Neural cell (in vitro differentiated cells): ENCODE measurements around the gene MSGN1. TPM values are rescaled to one million over a fixed set of nuclear protein-coding genes. Genes with fewer than 3 reads are reported as not detected.

Experiments
- H2AFZ ChIP-seq: fragments of 200-600, 300-800 bp; sonication (generic), shearing (Covaris generic); 2 replicates; pipeline ENCODE4 v1.6.0; 2014; ENCODE audit warnings: low read depth, mild to moderate bottlenecking, antibody characterized with exemption, low read length, moderate library complexity
- H3F3A ChIP-seq: fragments of 200-600 bp; shearing (Covaris generic); 2 replicates; pipeline ENCODE4 v1.6.1; 2016; ENCODE audit warnings: mild to moderate bottlenecking, moderate library complexity, mixed read lengths, antibody characterized with exemption, low read length; ENCODE audit not compliant: insufficient read depth, poor library complexity, severe bottlenecking
- H3K27ac ChIP-seq: fragments of 200-600, 300-800 bp; sonication (generic), shearing (Covaris generic); 2 replicates; pipeline ENCODE4 v1.5.1; 2014; ENCODE audit warnings: mild to moderate bottlenecking, low read length, moderate library complexity
- H3K27me3 ChIP-seq: fragments of 300-800, 200-600 bp; sonication (generic), shearing (Covaris generic); 2 replicates; pipeline ENCODE4 v1.6.0; 2014; ENCODE audit warnings: mild to moderate bottlenecking, low read depth, low read length, moderate library complexity; ENCODE audit not compliant: insufficient read depth
- H3K36me3 ChIP-seq: fragments of 300-800, 200-600 bp; sonication (generic), shearing (Covaris generic); 2 replicates; pipeline ENCODE4 v1.5.1; 2014; ENCODE audit warnings: mild to moderate bottlenecking, antibody characterized with exemption, low read length, moderate library complexity; ENCODE audit not compliant: insufficient read depth
- H3K4me2 ChIP-seq: fragments of 300-800, 200-600 bp; sonication (generic), shearing (Covaris generic); 2 replicates; pipeline ENCODE4 v1.6.0; 2014; ENCODE audit warnings: mild to moderate bottlenecking, low read length
- H3K4me3 ChIP-seq: fragments of 300-800, 200-600 bp; sonication (generic), shearing (Covaris generic); 2 replicates; pipeline ENCODE4 v1.5.1; 2014; ENCODE audit warnings: mild to moderate bottlenecking, low read length, moderate library complexity
- H3K79me2 ChIP-seq: fragments of 200-600 bp; shearing (Covaris generic); replicated peaks from 2 replicates; pipeline ENCODE4 v1.6.0; 2014; ENCODE audit warnings: mild to moderate bottlenecking, low read length, moderate library complexity; ENCODE audit not compliant: insufficient read depth
- H3K9ac ChIP-seq: fragments of 300-800, 200-600 bp; sonication (generic), shearing (Covaris generic); 2 replicates; pipeline ENCODE4 v1.6.1; 2016; ENCODE audit warnings: mild to moderate bottlenecking, low read length, mixed read lengths
- H3K9me2 ChIP-seq: fragments of 200-600 bp; shearing (Covaris generic); 2 replicates; pipeline ENCODE4 v1.6.1; 2016; ENCODE audit warnings: mild to moderate bottlenecking, low read length, mixed read lengths; ENCODE audit not compliant: insufficient read depth
- H3K9me3 ChIP-seq: fragments of 200-600, 300-800 bp; sonication (generic), shearing (Covaris generic); 2 replicates; pipeline ENCODE4 v1.6.1; 2016; ENCODE audit warnings: mild to moderate bottlenecking, mixed run types, low read length, moderate library complexity, mixed read lengths
- H4K20me1 ChIP-seq: fragments of 200-600 bp; shearing (Covaris generic); 2 replicates; pipeline ENCODE4 v1.6.1; 2016; ENCODE audit warnings: mild to moderate bottlenecking, mixed run types; ENCODE audit not compliant: insufficient read depth
- EP300 ChIP-seq: fragments of 450-650 bp; conservative IDR thresholded peaks from 2 replicates; pipeline ENCODE4 v1.6.1; 2014; ENCODE audit warnings: antibody characterized with exemption, mild to moderate bottlenecking, moderate library complexity; ENCODE audit not compliant: poor library complexity, severe bottlenecking
- EZH2 ChIP-seq: fragments of 200-600, 300-800 bp; shearing (Covaris generic), sonication (generic); IDR thresholded peaks from 2 replicates; pipeline ENCODE4 v1.6.1; 2014; ENCODE audit warnings: antibody characterized with exemption, low read length, borderline replicate concordance, mild to moderate bottlenecking; ENCODE audit not compliant: insufficient read depth, poor library complexity, severe bottlenecking
- MXI1 ChIP-seq: fragments of 450-650 bp; conservative IDR thresholded peaks from 2 replicates; pipeline ENCODE4 v1.6.1; 2014; ENCODE audit warnings: antibody characterized with exemption, mild to moderate bottlenecking; ENCODE audit not compliant: poor library complexity, severe bottlenecking
- POLR2AphosphoS5 ChIP-seq: IDR thresholded peaks from 2 replicates; pipeline ENCODE4 v1.6.1; 2012
- RAD21 ChIP-seq: fragments of 450-650 bp; conservative IDR thresholded peaks from 2 replicates; pipeline ENCODE4 v1.6.1; 2014; ENCODE audit warnings: antibody characterized with exemption, mild to moderate bottlenecking, moderate library complexity
- SMC3 ChIP-seq: fragments of 450-650 bp; conservative IDR thresholded peaks from 2 replicates; pipeline ENCODE4 v1.6.1; 2014; ENCODE audit warnings: antibody characterized with exemption, mild to moderate bottlenecking, moderate library complexity; ENCODE audit not compliant: poor library complexity
- TAF1 ChIP-seq: IDR thresholded peaks from 2 replicates; pipeline ENCODE4 v1.6.1; 2012; ENCODE audit warnings: low read depth
- polyA plus RNA-seq: library from polyadenylated mRNA; depleted of rRNA; stranded (reverse); fragments of >200 nt; gene quantifications from 2 replicates; pipeline ENCODE4 v1.2.3, GENCODE V29; 2014
- TF ChIP-seq, protein P1 (sequence below): IDR thresholded peaks from 2 replicates; pipeline ENCODE4 v1.6.1; 2012; ENCODE audit warnings: borderline replicate concordance
- TF ChIP-seq, protein P2 (sequence below): fragments of 450-650 bp; IDR thresholded peaks from 2 replicates; pipeline ENCODE4 v1.5.1; 2014; ENCODE audit warnings: antibody characterized with exemption, mild to moderate bottlenecking, moderate library complexity; ENCODE audit not compliant: poor library complexity, severe bottlenecking

MSGN1 gene
- polyA plus RNA-seq, 1 donor from 2014 or later, result not detected

DNA sequence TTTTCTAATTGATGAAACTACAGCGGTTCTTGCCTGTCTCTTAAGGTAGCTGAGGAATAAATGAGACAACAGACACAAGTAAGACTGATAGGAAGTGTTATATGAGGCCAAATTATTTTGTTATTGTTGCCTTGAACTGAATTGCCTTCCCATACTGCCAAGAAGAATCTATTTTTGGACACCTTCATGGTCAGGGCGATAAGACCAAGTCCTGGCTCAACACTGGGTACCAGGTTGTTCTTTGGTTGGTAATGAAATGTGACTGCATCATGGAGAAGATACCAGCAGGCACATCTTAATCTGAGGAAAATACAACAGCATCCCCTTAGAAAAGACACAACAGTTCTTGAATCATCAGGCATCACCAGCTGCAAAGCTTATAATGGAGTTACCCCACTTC, 23.7 kb downstream of the MSGN1 start:
- no peaks in the 10 kb centered on the region for H3K27me3 ChIP-seq
- H3K4me2 ChIP-seq, result no peak overlapping the region
- H3K27ac ChIP-seq, result no peak overlapping the region
- H3K4me3 ChIP-seq, result no peak overlapping the region
- H3K9me3 ChIP-seq, result no peaks in the 10 kb centered on the region
- H3K79me2 ChIP-seq, result no peaks in the 10 kb centered on the region
- H2AFZ ChIP-seq, result no peak overlapping the region
- H3K9ac ChIP-seq, result no peak overlapping the region
- no peak for TF ChIP-seq TAF1
- no peak for TF ChIP-seq EZH2
- TF ChIP-seq EP300, result no peak
- TF ChIP-seq, protein P1, sequence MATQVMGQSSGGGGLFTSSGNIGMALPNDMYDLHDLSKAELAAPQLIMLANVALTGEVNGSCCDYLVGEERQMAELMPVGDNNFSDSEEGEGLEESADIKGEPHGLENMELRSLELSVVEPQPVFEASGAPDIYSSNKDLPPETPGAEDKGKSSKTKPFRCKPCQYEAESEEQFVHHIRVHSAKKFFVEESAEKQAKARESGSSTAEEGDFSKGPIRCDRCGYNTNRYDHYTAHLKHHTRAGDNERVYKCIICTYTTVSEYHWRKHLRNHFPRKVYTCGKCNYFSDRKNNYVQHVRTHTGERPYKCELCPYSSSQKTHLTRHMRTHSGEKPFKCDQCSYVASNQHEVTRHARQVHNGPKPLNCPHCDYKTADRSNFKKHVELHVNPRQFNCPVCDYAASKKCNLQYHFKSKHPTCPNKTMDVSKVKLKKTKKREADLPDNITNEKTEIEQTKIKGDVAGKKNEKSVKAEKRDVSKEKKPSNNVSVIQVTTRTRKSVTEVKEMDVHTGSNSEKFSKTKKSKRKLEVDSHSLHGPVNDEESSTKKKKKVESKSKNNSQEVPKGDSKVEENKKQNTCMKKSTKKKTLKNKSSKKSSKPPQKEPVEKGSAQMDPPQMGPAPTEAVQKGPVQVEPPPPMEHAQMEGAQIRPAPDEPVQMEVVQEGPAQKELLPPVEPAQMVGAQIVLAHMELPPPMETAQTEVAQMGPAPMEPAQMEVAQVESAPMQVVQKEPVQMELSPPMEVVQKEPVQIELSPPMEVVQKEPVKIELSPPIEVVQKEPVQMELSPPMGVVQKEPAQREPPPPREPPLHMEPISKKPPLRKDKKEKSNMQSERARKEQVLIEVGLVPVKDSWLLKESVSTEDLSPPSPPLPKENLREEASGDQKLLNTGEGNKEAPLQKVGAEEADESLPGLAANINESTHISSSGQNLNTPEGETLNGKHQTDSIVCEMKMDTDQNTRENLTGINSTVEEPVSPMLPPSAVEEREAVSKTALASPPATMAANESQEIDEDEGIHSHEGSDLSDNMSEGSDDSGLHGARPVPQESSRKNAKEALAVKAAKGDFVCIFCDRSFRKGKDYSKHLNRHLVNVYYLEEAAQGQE, result no peak
- no peak for TF ChIP-seq POLR2AphosphoS5
- no peak for TF ChIP-seq RAD21
- TF ChIP-seq MXI1, result no peak
- TF ChIP-seq SMC3, result no peak
- H3F3A ChIP-seq, result no peaks in the 10 kb centered on the region
- no peaks in the 10 kb centered on the region for H3K36me3 ChIP-seq
- no peaks in the 10 kb centered on the region for H4K20me1 ChIP-seq
- H3K9me2 ChIP-seq, result no peaks in the 10 kb centered on the region

DNA sequence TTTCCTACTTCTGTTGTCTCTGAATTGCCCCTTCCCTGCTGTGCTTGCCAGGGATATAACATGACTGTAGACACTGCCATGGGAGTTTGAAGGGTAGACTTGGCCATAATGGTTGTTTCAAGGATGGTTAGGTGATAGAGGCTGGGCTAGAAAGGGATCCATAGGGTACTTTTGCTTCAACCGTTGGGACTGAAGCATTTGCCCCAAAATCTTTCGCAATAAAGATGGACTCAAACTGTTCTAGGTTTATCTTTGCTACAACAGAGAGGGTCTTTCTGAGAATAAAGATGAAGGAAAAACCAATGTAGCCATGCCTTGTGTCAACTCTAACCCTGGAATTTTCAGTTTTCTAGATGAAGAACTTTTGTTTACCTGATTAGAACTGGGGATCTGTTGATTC, 27.2 kb downstream of the MSGN1 start:
- no peak overlapping the region for H3K4me3 ChIP-seq
- H2AFZ ChIP-seq, result no peak overlapping the region
- no peak overlapping the region for H3K27ac ChIP-seq
- H3F3A ChIP-seq, result no peaks in the 10 kb centered on the region
- H3K4me2 ChIP-seq, result no peak overlapping the region
- no peak overlapping the region for H3K9ac ChIP-seq
- H4K20me1 ChIP-seq, result no peaks in the 10 kb centered on the region
- TF ChIP-seq TAF1, result no peak
- H3K36me3 ChIP-seq, result no peaks in the 10 kb centered on the region
- H3K27me3 ChIP-seq, result no peaks in the 10 kb centered on the region
- H3K79me2 ChIP-seq, result no peaks in the 10 kb centered on the region
- H3K9me3 ChIP-seq, result no peaks in the 10 kb centered on the region
- no peaks in the 10 kb centered on the region for H3K9me2 ChIP-seq

DNA sequence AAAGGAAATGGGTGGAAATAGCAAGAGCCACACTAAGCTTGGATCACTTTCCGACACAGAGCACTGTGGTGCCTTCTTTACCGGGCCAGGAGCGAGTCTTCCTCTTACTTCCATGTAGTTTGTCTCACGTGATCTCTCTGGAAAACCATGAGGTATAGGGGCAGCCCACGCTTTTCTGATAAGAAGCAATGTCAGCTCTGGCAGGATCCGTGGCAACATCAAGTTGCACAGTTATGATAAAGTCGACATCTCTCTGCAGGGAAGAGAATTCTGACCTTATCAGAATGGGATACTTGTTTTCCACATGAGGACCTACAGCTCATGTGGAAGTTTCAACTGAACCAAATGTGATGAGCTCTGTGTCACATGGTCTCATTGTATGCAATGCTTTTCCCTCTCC, 29.5 kb downstream of the MSGN1 start:
- TF ChIP-seq SMC3 (no peak), EP300 (no peak), MXI1 (no peak), EZH2 (no peak), POLR2AphosphoS5 (no peak), RAD21 (no peak), TAF1 (no peak)
- TF ChIP-seq, protein P2, sequence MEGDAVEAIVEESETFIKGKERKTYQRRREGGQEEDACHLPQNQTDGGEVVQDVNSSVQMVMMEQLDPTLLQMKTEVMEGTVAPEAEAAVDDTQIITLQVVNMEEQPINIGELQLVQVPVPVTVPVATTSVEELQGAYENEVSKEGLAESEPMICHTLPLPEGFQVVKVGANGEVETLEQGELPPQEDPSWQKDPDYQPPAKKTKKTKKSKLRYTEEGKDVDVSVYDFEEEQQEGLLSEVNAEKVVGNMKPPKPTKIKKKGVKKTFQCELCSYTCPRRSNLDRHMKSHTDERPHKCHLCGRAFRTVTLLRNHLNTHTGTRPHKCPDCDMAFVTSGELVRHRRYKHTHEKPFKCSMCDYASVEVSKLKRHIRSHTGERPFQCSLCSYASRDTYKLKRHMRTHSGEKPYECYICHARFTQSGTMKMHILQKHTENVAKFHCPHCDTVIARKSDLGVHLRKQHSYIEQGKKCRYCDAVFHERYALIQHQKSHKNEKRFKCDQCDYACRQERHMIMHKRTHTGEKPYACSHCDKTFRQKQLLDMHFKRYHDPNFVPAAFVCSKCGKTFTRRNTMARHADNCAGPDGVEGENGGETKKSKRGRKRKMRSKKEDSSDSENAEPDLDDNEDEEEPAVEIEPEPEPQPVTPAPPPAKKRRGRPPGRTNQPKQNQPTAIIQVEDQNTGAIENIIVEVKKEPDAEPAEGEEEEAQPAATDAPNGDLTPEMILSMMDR, result no peak
- TF ChIP-seq, protein P1, result no peak
- no peaks in the 10 kb centered on the region for H3K27me3 ChIP-seq
- H3K27ac ChIP-seq, result no peak overlapping the region

More for the DNA sequence above, 29.5 kb downstream of the MSGN1 start:
- no peaks in the 10 kb centered on the region for H4K20me1 ChIP-seq
- H3K9me2 ChIP-seq, result no peaks in the 10 kb centered on the region
- H3K9ac ChIP-seq, result no peak overlapping the region
- no peaks in the 10 kb centered on the region for H3F3A ChIP-seq
- no peak overlapping the region for H2AFZ ChIP-seq
- no peaks in the 10 kb centered on the region for H3K36me3 ChIP-seq
- no peaks in the 10 kb centered on the region for H3K9me3 ChIP-seq
- H3K4me3 ChIP-seq, result no peak overlapping the region
- H3K4me2 ChIP-seq, result no peak overlapping the region
- H3K79me2 ChIP-seq, result no peaks in the 10 kb centered on the region
